HG03439 (cell line): ENCODE results near the gene CD14.
"Not testable (repeated sequence)": the region's sequence is repeated elsewhere in the genome, so short reads cannot be mapped to it uniquely, and the experiment has no call there.

Experiments used
- ATAC-seq: cut with Tn5 transposase; IDR thresholded peaks from one replicate; pipeline ENCODE4 v1.9.1; 2021; ENCODE audit warnings: mild to moderate bottlenecking, moderate library complexity; ENCODE audit not compliant: unreplicated experiment

Gene CD14

GRCh38 chr5:140633021-140633471 lies at the start of gene CD14:
TSS of gene CD14 (minus strand) at chr5:140633175. CDS start at chr5:140633071, 104 bp downstream.
- no peak for ATAC-seq

GRCh38 chr5:140678993-140679392 lies 46.0 kb upstream of the CD14 start:
- no peak for ATAC-seq

- ATAC-seq = no peak
Measured at GRCh38 chr5:140677947-140678346, 45.0 kb upstream of the CD14 start.

DNA sequence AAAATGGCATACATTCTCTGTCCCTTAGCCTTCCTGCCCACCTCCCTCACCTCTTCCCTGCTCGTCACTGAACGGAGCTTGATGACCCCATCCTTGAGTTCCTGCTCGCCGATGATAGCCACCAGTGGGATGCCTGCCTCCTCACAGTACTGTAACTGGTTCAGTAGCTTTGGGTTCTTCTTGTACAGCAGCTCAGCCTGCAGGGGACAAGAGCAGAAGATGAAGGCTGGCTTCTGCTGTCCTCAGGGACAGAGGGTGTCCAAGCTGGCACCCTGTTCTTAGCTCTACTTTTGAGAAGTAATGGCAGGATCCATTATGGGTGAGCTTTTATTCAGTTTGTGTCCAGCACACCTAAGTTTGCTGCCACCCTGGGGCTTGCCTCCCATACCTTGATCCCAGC lies 41.7 kb upstream of the CD14 start:
- ATAC-seq = no peak

DNA sequence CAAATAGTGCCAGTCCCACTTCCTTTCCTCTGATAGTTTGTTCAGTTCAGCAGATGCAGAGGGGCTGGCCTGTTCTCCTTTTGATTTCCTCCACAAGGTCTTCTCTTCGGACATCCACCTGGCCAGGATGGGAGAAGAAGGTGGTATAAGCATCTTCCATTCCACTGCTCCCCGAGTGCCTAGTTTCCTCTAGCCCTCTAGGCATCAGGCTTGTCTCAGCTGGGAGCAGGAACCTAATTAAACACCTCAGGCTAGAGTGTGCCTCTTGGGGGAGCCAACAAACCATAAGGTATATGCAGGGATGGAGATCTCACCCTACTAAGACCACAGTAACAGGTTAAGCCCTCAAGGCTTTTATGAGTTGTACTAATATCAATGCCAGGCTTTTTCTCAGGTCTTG lies 41.2 kb upstream of the CD14 start:
- no peak for ATAC-seq

DNA sequence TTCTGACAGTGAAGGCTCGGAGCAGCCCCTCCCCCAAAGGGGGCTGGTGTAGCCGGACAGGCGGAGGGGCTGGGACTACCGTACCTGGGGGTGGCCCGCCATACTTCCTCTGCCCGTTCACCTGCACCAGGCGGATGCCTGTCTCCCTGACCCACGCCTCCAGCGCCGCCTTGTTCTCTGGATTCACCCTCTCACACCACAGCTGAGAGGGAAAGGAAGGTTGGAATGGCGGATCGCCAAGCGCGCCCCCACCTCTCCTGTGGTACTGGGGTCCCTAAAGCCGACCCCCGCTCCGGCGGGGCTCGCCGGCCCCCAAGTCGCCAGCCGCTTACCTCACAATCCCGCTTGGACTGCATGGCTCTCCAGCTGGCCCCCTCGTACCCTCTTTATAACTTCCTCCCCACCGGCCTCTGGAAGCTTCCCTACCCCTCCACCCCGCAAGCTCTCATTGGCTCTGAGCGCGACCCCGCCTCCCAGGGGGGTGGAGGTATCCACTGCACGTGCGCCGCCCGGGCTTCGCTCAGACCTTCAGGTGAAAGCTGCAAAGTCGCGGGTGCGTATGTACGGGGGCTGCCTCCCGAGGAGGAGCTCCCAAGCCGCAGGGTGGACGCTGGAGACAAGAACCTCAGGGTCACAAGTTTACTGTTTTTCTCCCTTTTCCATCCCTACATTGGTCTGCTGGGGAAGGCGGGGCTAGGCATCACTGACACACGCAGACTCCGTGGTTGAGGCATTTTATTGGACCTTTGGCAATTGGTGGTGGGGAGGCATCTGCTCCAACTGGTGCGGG lies 40.4 kb upstream of the CD14 start, which contains the start of gene DND1:
Gene DND1, minus strand, starts transcription at position 390 of the 790 bp plus-strand sequence. Its CDS starts 34 bp downstream, at position 356.
- ATAC-seq = no peak

- no peak for ATAC-seq
Measured at GRCh38 chr5:140672455-140673186, 39.6 kb upstream of the CD14 start.

DNA sequence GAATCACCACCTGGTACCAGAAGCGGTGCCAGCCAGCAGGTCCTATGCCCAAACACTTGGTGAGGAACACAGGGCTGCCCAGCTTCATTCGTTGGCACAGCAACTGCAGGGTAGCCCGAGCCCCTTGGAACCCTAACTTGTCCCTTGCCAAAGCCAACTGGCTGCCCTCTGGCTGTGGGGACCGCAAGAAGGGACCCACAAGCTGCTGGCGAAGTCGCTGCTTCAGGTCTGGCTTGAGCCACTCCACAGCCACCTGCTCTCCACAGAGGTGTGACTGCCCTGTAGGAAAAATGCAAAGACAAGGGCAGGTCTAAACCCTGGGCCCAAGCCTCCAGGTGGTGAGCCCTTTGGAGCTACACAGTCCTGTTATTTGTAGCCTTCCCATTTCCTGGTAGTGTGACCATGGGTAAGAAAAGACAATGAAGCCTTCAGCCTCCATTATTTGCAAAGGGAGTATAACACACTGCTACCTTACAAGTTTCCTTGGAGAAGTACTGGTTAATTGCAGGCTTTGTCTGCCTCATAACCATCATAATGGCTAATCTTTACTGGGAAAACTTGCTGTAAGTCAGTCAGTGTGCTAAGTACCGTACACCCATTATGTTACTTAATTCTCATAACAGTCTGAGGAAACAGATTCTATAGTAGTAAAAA lies 38.6 kb upstream of the CD14 start:
- no peak for ATAC-seq

GRCh38 chr5:140671035-140671434 lies 38.1 kb upstream of the CD14 start:
- not testable (repeated sequence) for ATAC-seq

DNA sequence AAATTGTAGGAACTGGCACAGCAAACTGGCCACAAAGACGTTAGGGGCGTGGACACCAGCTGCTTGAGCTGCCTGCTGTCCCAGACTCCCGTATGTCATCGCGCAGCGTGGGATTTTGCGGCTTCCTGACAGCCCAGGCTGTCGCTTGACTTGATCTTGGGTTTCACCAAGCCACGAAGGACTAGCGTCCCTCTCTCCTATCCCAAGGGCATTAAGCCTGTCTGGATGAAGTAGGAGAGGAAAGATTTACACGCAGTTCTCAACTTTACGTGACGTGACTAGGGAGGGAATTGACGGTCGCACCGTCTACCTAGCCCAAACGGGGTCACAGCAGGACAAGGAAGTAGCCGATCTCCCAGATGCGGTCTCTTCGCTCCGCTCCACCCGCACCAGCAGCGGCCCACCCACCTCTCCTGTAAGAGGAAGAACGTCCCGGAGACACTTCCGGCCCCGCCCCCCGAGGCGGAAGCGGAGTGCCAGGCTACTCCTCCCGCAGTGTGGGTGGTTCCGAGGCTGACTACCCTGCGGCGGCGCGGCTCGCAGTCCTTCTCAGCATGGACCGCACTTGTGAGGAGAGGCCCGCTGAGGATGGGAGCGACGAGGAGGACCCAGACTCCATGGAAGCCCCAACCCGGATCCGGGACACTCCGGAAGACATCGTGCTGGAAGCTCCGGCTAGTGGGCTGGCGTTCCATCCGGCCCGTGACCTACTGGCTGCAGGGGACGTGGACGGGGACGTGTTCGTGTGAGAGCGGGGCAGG lies 31.6 kb upstream of the CD14 start, which contains the start of gene WDR55:
Gene WDR55, plus strand, starts transcription at position 546 of the 761 bp plus-strand sequence. Its CDS starts 9 bp downstream, at position 555.
- peak; percentile 96 for ATAC-seq

- no peak for ATAC-seq
Measured at GRCh38 chr5:140664030-140664358, 31.0 kb upstream of the CD14 start.

GRCh38 chr5:140660371-140660770 lies 27.4 kb upstream of the CD14 start:
- ATAC-seq = not testable (repeated sequence)

GRCh38 chr5:140658870-140659269 lies 25.9 kb upstream of the CD14 start:
- no peak for ATAC-seq

DNA sequence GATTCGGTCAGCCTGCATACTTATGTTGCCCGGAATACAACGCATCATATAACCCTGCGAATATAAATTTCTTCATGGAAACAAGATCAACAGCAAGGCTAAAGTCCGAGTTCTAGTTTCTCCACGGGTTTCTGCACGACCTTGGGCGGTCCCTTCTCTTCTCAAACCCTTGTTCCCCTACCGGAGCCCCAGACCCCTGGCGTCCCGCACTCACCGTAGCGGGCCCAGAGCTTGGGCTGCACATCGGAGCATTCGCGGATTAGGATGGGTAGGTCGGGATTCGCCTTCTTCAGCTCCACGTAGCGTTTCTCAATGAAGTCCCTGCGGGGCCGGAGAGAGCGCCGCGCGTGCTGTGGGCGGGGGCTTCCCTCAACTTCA lies 14.1 kb upstream of the CD14 start:
- ATAC-seq = no peak

DNA sequence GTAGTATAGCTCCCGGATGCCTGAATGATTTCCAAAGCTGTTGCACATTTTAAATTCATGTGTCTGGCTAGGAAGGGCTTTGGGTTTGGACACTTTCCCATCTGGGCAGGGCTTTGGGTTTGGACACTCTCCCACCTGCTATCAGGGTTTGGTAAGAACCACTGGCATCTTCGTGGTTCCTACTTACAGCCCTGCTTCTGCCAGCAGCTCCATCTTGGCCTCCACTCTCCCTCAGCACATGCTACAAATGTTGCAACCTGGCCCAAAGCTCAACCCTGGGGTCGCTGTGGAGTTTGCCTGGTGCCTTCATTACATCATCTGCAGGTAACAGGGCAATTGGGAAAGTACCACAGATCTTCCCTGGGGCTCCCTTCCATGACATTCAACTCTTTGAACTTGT lies 9.7 kb upstream of the CD14 start:
- ATAC-seq = no peak

DNA sequence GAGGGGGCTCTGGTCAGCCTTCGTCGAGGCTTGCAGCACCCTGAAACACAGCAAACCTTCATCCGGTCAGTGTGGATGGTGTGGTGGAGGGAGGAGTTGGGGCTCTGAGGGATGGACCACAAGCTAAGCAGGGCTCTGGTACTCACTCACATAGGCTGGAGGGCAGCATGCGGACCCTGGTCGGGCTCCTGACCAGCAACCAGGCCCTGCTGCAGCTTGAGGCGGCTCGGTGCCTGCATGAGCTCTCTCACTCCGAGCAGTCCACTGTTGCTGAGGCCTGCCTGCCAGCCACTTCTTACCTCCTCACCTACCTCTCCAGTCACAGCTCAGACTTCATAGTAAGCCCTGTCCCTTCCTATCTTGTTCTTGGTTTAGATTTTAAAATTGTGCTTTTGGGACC lies 8.7 kb upstream of the CD14 start:
- ATAC-seq = no peak

- peak; percentile 92 for ATAC-seq
Measured at GRCh38 chr5:140639148-140639981, 6.4 kb upstream of the CD14 start, which contains the start of gene TMCO6. TSS of gene TMCO6 (plus strand) at chr5:140639451. CDS start at chr5:140639528, 77 bp downstream.

GRCh38 chr5:140638898-140639147 lies 5.8 kb upstream of the CD14 start:
- peak; percentile 1 for ATAC-seq

DNA sequence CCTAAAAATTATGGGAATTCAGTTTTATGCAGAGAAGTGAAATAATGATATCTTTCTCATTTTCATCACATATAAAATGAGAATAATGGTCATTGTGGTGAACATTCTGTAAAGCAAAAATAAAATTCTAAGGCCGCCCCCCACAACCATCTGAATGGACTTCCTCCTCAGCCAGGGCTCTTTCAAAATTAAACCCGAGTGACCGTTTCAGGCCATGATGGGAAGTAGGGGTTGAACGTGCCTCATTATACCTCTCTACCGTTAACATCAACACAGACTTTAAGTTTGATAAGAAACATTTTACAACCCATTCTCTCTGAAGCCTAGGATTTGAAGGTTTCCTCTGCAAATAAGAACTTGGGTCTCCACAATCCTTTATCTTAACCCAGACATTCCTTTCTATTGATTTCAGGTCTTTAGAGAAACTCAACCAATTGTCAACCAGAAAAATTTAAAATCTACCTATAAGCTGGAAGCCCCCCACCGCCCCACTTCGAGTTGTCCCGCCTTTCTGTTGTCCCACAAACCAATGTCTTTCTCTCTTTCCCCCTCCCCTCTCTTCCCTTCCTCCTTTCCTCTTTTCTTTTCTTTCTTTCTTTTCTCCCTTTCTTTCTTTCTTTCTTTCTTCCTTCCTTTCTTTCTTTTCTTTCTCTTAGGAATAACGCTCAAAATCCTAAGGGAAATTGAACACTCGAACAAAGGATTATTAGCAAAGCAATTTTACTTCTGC lies 4.6 kb upstream of the CD14 start:
- ATAC-seq = no peak
